Neuron (in vitro differentiated cells): Measurements from ENCODE around the gene PPM1L.

Experiments used
- H2AFZ ChIP-seq: one replicate; pipeline ENCODE4 v1.6.1; 2013; ENCODE audit warnings: low read depth, mild to moderate bottlenecking, inconsistent platforms, low read length, moderate library complexity
- H3K27me3 ChIP-seq: one replicate; pipeline ENCODE4 v1.6.1; 2013; ENCODE audit warnings: low read length; ENCODE audit not compliant: insufficient read depth
- H3K36me3 ChIP-seq: one replicate; pipeline ENCODE4 v1.6.1; 2013; ENCODE audit warnings: low read length; ENCODE audit not compliant: insufficient read depth
- H3K4me1 ChIP-seq: one replicate; pipeline ENCODE4 v1.6.1; 2013; ENCODE audit warnings: low read length; ENCODE audit not compliant: insufficient read depth
- H3K4me3 ChIP-seq: 2 replicates; pipeline ENCODE4 v1.5.1; 2013; ENCODE audit warnings: mild to moderate bottlenecking, low read length, moderate library complexity
- H3K9me3 ChIP-seq: one replicate; pipeline ENCODE4 v1.6.1; 2013; ENCODE audit warnings: low read length

The PPM1L gene

GRCh38 chr3:160906646-160907045 lies 150.6 kb downstream of the PPM1L start:
- no peaks in the 10 kb centered on the region for H3K4me1 ChIP-seq
- no peak overlapping the region for H3K4me3 ChIP-seq
- H3K27me3 ChIP-seq = no peaks in the 10 kb centered on the region
- H3K9me3 ChIP-seq = peaks cover 2% of the 10 kb centered on the region
- no peaks in the 10 kb centered on the region for H3K36me3 ChIP-seq
- no peak overlapping the region for H2AFZ ChIP-seq

GRCh38 chr3:160909917-160910316 lies 153.9 kb downstream of the PPM1L start:
- Histone ChIP-seq H3K27me3 (no peaks in the 10 kb centered on the region), H3K4me1 (no peaks in the 10 kb centered on the region), H2AFZ (no peak overlapping the region), H3K36me3 (no peaks in the 10 kb centered on the region), H3K9me3 (peaks cover 2% of the 10 kb centered on the region), H3K4me3 (no peak overlapping the region)

GRCh38 chr3:160911411-160911810 lies 155.4 kb downstream of the PPM1L start:
- peaks cover 2% of the 10 kb centered on the region for H3K9me3 ChIP-seq
- no peaks in the 10 kb centered on the region for H3K27me3 ChIP-seq
- no peak overlapping the region for H2AFZ ChIP-seq
- no peaks in the 10 kb centered on the region for H3K36me3 ChIP-seq
- H3K4me3 ChIP-seq = no peak overlapping the region
- H3K4me1 ChIP-seq = no peaks in the 10 kb centered on the region

GRCh38 chr3:160916472-160916871 lies 160.4 kb downstream of the PPM1L start:
- no peak overlapping the region for H3K4me3 ChIP-seq
- no peaks in the 10 kb centered on the region for H3K36me3 ChIP-seq
- H3K27me3 ChIP-seq = no peaks in the 10 kb centered on the region

GRCh38 chr3:160919942-160920341 lies 163.9 kb downstream of the PPM1L start:
- H3K27me3 ChIP-seq = no peaks in the 10 kb centered on the region

More at GRCh38 chr3:160916472-160916871, 160.4 kb downstream of the PPM1L start:
- Histone ChIP-seq H3K4me1 (peaks cover 7% of the 10 kb centered on the region), H2AFZ (no peak overlapping the region), H3K9me3 (no peaks in the 10 kb centered on the region)

GRCh38 chr3:160921020-160921635 lies 165.1 kb downstream of the PPM1L start:
- Histone ChIP-seq H3K27me3 (no peaks in the 10 kb centered on the region), H3K4me3 (no peak overlapping the region), H3K36me3 (no peaks in the 10 kb centered on the region), H2AFZ (no peak overlapping the region), H3K9me3 (no peaks in the 10 kb centered on the region), H3K4me1 (peaks cover 12% of the 10 kb centered on the region)

More at GRCh38 chr3:160919942-160920341, 163.9 kb downstream of the PPM1L start:
- Histone ChIP-seq H3K4me3 (no peak overlapping the region), H3K36me3 (no peaks in the 10 kb centered on the region), H3K4me1 (peaks cover 7% of the 10 kb centered on the region), H3K9me3 (no peaks in the 10 kb centered on the region), H2AFZ (no peak overlapping the region)

GRCh38 chr3:160924776-160925175 lies 168.7 kb downstream of the PPM1L start:
- peaks cover 17% of the 10 kb centered on the region for H3K4me1 ChIP-seq
- no peaks in the 10 kb centered on the region for H3K9me3 ChIP-seq
- H2AFZ ChIP-seq = no peak overlapping the region
- no peaks in the 10 kb centered on the region for H3K27me3 ChIP-seq
- H3K4me3 ChIP-seq = no peak overlapping the region
- no peaks in the 10 kb centered on the region for H3K36me3 ChIP-seq

GRCh38 chr3:160927620-160928019 lies 171.6 kb downstream of the PPM1L start:
- Histone ChIP-seq H3K36me3 (no peaks in the 10 kb centered on the region), H3K4me3 (no peak overlapping the region), H3K27me3 (no peaks in the 10 kb centered on the region), H3K4me1 (peaks cover 10% of the 10 kb centered on the region), H2AFZ (no peak overlapping the region), H3K9me3 (no peaks in the 10 kb centered on the region)

- peaks cover 10% of the 10 kb centered on the region for H3K4me1 ChIP-seq
- no peaks in the 10 kb centered on the region for H3K9me3 ChIP-seq
- no peaks in the 10 kb centered on the region for H3K27me3 ChIP-seq
- no peak overlapping the region for H2AFZ ChIP-seq
- H3K4me3 ChIP-seq = no peak overlapping the region
- no peaks in the 10 kb centered on the region for H3K36me3 ChIP-seq
Measured at GRCh38 chr3:160928183-160928726, 172.2 kb downstream of the PPM1L start.

GRCh38 chr3:160929595-160929994 lies 173.6 kb downstream of the PPM1L start:
- no peaks in the 10 kb centered on the region for H3K36me3 ChIP-seq
- no peak overlapping the region for H2AFZ ChIP-seq
- peaks cover 10% of the 10 kb centered on the region for H3K4me1 ChIP-seq
- H3K4me3 ChIP-seq = no peak overlapping the region
- no peaks in the 10 kb centered on the region for H3K27me3 ChIP-seq
- H3K9me3 ChIP-seq = no peaks in the 10 kb centered on the region

- H3K4me3 ChIP-seq = no peak overlapping the region
- H3K36me3 ChIP-seq = no peaks in the 10 kb centered on the region
- no peaks in the 10 kb centered on the region for H3K9me3 ChIP-seq
- no peak overlapping the region for H2AFZ ChIP-seq
- no peaks in the 10 kb centered on the region for H3K27me3 ChIP-seq
- peaks cover 2% of the 10 kb centered on the region for H3K4me1 ChIP-seq
Measured at GRCh38 chr3:160931474-160931873, 175.4 kb downstream of the PPM1L start.

- Histone ChIP-seq H3K4me1 (no peaks in the 10 kb centered on the region), H3K27me3 (no peaks in the 10 kb centered on the region), H3K36me3 (no peaks in the 10 kb centered on the region), H3K4me3 (no peak overlapping the region), H3K9me3 (peaks cover 5% of the 10 kb centered on the region), H2AFZ (no peak overlapping the region)
Measured at GRCh38 chr3:160935413-160936095, 179.5 kb downstream of the PPM1L start.

- Histone ChIP-seq H2AFZ (no peak overlapping the region), H3K4me1 (no peaks in the 10 kb centered on the region), H3K4me3 (no peak overlapping the region), H3K27me3 (no peaks in the 10 kb centered on the region), H3K36me3 (no peaks in the 10 kb centered on the region), H3K9me3 (peaks cover 5% of the 10 kb centered on the region)
Measured at GRCh38 chr3:160941885-160942494, 186.0 kb downstream of the PPM1L start.
